SK-N-DZ (cell line): ENCODE results near the gene DLL4. TPM values are rescaled to one million over a fixed set of nuclear protein-coding genes. Genes with fewer than 3 reads are reported as not detected.

ENCODE experiments used
- DNase-seq: peaks from one replicate; pipeline ENCODE4 v3.0.0-alpha.2; 2015; ENCODE audit warnings: low spot score
- polyA plus RNA-seq, 2 experiments: library from polyadenylated mRNA; depleted of rRNA; stranded (reverse); fragments of >200 nt; gene quantifications; 2 replicates each; pipeline ENCODE4 v1.2.3, GENCODE V29; 2014

The DLL4 gene
- polyA plus RNA-seq (2014; cell fraction: cytosol; rRNA removed): 1.4 and 1.5 TPM in 2 replicates
- polyA plus RNA-seq (2014; cell fraction: nucleus; rRNA removed): 0.93 and 1.6 TPM in 2 replicates

- peak; percentile 82 for DNase-seq
These were observed at the start of gene DLL4 for GRCh38 chr15:40928821-40929659. TSS of gene DLL4 (plus strand) at chr15:40929340. CDS start at chr15:40929669, 329 bp downstream.

GRCh38 chr15:40879609-40880008, 49.5 kb upstream of the DLL4 start:
- no peak for DNase-seq

GRCh38 chr15:40881351-40881750, 47.8 kb upstream of the DLL4 start:
- DNase-seq: no peak

GRCh38 chr15:40886586-40886985, 42.6 kb upstream of the DLL4 start:
- no peak for DNase-seq

- no peak for DNase-seq
These were observed 40.0 kb upstream of the DLL4 start for GRCh38 chr15:40889112-40889511.

GRCh38 chr15:40891138-40891537, 38.0 kb upstream of the DLL4 start:
- no peak for DNase-seq

GRCh38 chr15:40891810-40892446, 37.2 kb upstream of the DLL4 start:
- DNase-seq: peak; percentile 59

- no peak for DNase-seq
These were observed 36.6 kb upstream of the DLL4 start for GRCh38 chr15:40892447-40893012.

GRCh38 chr15:40893019-40893670, 36.0 kb upstream of the DLL4 start:
- DNase-seq: no peak

- DNase-seq: peak; percentile 95
These were observed 35.1 kb upstream of the DLL4 start, which contains the start of gene VPS18 for GRCh38 chr15:40893733-40894680. TSS of gene VPS18 (plus strand) at chr15:40894450. CDS start at chr15:40894769, 319 bp downstream.

GRCh38 chr15:40894681-40895448, 34.3 kb upstream of the DLL4 start:
- peak; percentile 72 for DNase-seq

GRCh38 chr15:40899536-40900207, 29.5 kb upstream of the DLL4 start:
- no peak for DNase-seq

GRCh38 chr15:40900256-40901052, 28.7 kb upstream of the DLL4 start:
- no peak for DNase-seq

GRCh38 chr15:40901053-40901443, 28.1 kb upstream of the DLL4 start:
- DNase-seq: no peak

- no peak for DNase-seq
These were observed 26.3 kb upstream of the DLL4 start for GRCh38 chr15:40902605-40903561.

GRCh38 chr15:40904552-40905201, 24.5 kb upstream of the DLL4 start:
- DNase-seq: no peak
